Measurements from ENCODE around the gene TBC1D22A. TPM values are rescaled to one million over a fixed set of nuclear protein-coding genes. Genes with fewer than 3 reads are reported as not detected.

TBC1D22A gene
- total and polyA plus RNA-seq, 7 experiments from 2014 or later: 18.6 to 50.1 (median 39.3) TPM

DNA sequence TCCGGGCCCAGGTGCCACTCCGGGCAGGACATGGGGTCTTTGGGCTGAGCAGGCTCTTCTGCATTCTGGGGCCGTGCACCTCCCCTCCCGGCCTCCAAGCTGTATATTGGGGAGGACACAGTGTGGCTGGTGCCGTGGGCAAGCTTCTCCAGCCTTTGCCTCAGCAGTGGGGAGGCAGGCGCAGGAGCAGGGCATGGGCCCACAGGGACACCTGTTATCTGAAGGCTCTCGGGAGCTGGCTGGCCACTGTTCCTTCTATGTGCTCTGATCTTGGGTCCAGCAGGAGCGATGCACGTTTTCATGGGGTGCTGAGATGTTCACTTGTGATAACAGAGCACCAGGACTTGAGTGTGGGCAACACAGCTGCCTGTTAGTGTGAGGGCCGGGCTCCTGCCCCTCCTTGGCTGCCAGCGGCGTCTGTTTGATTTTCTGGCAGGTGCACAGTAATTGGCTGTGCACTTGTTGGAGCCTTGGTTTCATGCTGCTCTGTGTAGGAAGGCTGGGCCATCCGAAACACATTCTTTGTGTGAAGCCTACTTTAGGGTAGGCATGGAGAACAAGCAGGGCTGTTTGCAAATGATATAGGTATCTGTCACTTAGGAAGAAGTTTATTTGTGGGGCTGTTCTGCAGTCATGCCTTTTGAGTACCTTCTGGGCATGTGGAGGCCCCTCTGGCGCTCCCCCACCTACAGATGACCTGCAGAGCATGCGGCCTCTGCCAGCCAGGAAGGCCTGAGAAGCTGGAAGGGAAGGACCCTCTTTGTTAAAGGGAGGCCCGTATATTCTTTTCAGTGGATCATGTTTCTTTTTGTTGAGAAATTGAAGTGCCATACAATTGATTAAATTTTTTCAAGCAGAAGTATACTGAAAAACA lies 201.5 kb downstream of the TBC1D22A start:
- H3K27ac ChIP-seq (ENCODE audit: low read depth, low read length): no peak overlapping the region
- ATAC-seq (no peak), DNase-seq (no peak)
- Mint-ChIP-seq H3K9me3 (peaks cover 0 to 2% (median 0%) of the 10 kb centered on the region in 11 donors), H3K4me1 (peaks cover 3 to 31% (median 19%) of the 10 kb centered on the region in 7 donors), H3K4me3 (no peak overlapping the region), H3K36me3 (peaks cover 0 to 17% (median 0%) of the 10 kb centered on the region in 5 donors), H3K27me3 (no peaks in the 10 kb centered on the region), H3K27ac (peak overlapping the region in 1 of 9 donors; percentile 65)
- ChIA-PET POLR2A (no interaction called here), CTCF (no interaction called here)
- no peaks in the 10 kb centered on the region for H3K9me3 ChIP-seq (ENCODE audit: control insufficient read depth in 2 of 3, low read length in 3 of 3)
- H3K4me1 ChIP-seq (ENCODE audit: control insufficient read depth in 2 of 2, insufficient read depth in 2 of 2, low read length in 2 of 2): no peaks in the 10 kb centered on the region
- no peak overlapping the region for H3K4me3 ChIP-seq (ENCODE audit: low read length)
- no peaks in the 10 kb centered on the region for H3K27me3 ChIP-seq (ENCODE audit: control insufficient read depth in 2 of 2, insufficient read depth in 2 of 2, low read length in 2 of 2)
- intact Hi-C loops (cut with micrococcal nuclease): no loop called here
- H3K36me3 ChIP-seq (ENCODE audit: control insufficient read depth in 2 of 3, insufficient read depth in 3 of 3, low read length in 3 of 3): peaks cover 0 to 6% (median 0%) of the 10 kb centered on the region in 3 experiments

- H3K36me3 ChIP-seq (ENCODE audit: control insufficient read depth in 2 of 3, insufficient read depth in 3 of 3, low read length in 3 of 3): peaks cover 0 to 6% (median 0%) of the 10 kb centered on the region in 3 experiments
- H3K9me3 ChIP-seq (ENCODE audit: control insufficient read depth in 2 of 3, low read length in 3 of 3): no peaks in the 10 kb centered on the region
- peaks cover 0 to 2% (median 0%) of the 10 kb centered on the region in 11 donors for H3K9me3 Mint-ChIP-seq
- no peak for ATAC-seq
- intact Hi-C loops (cut with micrococcal nuclease): no loop called here
- no peak overlapping the region for H3K4me3 ChIP-seq (ENCODE audit: low read length)
- ChIA-PET CTCF (no interaction called here), POLR2A (no interaction called here)
- H3K27me3 ChIP-seq (ENCODE audit: control insufficient read depth in 2 of 2, insufficient read depth in 2 of 2, low read length in 2 of 2): no peaks in the 10 kb centered on the region
- no peak overlapping the region for H3K4me3 Mint-ChIP-seq
- H3K4me1 Mint-ChIP-seq: peaks cover 10 to 35% (median 27%) of the 10 kb centered on the region in 7 donors
- no peak overlapping the region for H3K27ac ChIP-seq (ENCODE audit: low read depth, low read length)
- no peak for DNase-seq
- peaks cover 0 to 17% (median 0%) of the 10 kb centered on the region in 5 donors for H3K36me3 Mint-ChIP-seq
- H3K27ac Mint-ChIP-seq: no peak overlapping the region
- H3K4me1 ChIP-seq (ENCODE audit: control insufficient read depth in 2 of 2, insufficient read depth in 2 of 2, low read length in 2 of 2): no peaks in the 10 kb centered on the region
- no peaks in the 10 kb centered on the region for H3K27me3 Mint-ChIP-seq
These were observed 202.5 kb downstream of the TBC1D22A start for GRCh38 chr22:46964773-46965550.

GRCh38 chr22:46965555-46966494 lies 203.4 kb downstream of the TBC1D22A start:
- Histone ChIP-seq H3K27me3 (ENCODE audit: control insufficient read depth in 2 of 2, insufficient read depth in 2 of 2, low read length in 2 of 2) (no peaks in the 10 kb centered on the region), H3K36me3 (ENCODE audit: control insufficient read depth in 2 of 3, insufficient read depth in 3 of 3, low read length in 3 of 3) (peaks cover 0 to 8% (median 0%) of the 10 kb centered on the region in 3 experiments), H3K4me1 (ENCODE audit: control insufficient read depth in 2 of 2, insufficient read depth in 2 of 2, low read length in 2 of 2) (no peaks in the 10 kb centered on the region), H3K4me3 (ENCODE audit: low read length) (no peak overlapping the region), H3K9me3 (ENCODE audit: control insufficient read depth in 2 of 3, low read length in 3 of 3) (no peaks in the 10 kb centered on the region), H3K27ac (ENCODE audit: low read depth, low read length) (no peak overlapping the region)
- DNase-seq: no peak
- H3K4me3 Mint-ChIP-seq: no peak overlapping the region
- intact Hi-C loops (cut with micrococcal nuclease): no loop called here
- H3K4me1 Mint-ChIP-seq: peaks cover 14 to 41% (median 32%) of the 10 kb centered on the region in 7 donors
- no peak for ATAC-seq
- H3K27me3 Mint-ChIP-seq: no peaks in the 10 kb centered on the region
- H3K36me3 Mint-ChIP-seq: peaks cover 0 to 21% (median 0%) of the 10 kb centered on the region in 5 donors
- H3K9me3 Mint-ChIP-seq: peaks cover 0 to 2% (median 0%) of the 10 kb centered on the region in 11 donors
- peak overlapping the region in 1 of 9 donors; percentile 1 for H3K27ac Mint-ChIP-seq
- ChIA-PET CTCF (no interaction called here), POLR2A (no interaction called here)

DNA sequence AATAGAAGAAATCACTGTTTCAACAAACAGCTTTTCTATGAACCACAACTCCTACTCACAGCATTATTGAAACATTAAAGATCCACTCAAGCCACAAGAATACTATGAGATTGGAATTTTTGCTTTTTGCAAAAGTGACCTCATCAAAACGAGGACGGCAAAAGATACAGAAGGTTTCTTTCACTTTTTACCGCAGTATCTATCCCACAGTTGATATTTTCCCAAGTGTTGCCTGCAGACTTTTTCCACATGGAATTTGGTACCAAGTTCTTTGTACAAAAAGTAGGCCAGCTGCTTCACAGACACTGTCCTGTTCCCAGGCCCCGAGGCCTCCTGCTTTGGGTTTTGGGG lies 204.0 kb downstream of the TBC1D22A start:
- no peak for ATAC-seq
- Histone ChIP-seq H3K27me3 (ENCODE audit: control insufficient read depth in 2 of 2, insufficient read depth in 2 of 2, low read length in 2 of 2) (no peaks in the 10 kb centered on the region), H3K4me1 (ENCODE audit: control insufficient read depth in 2 of 2, insufficient read depth in 2 of 2, low read length in 2 of 2) (no peaks in the 10 kb centered on the region), H3K36me3 (ENCODE audit: control insufficient read depth in 2 of 3, insufficient read depth in 3 of 3, low read length in 3 of 3) (peaks cover 0 to 6% (median 0%) of the 10 kb centered on the region in 3 experiments), H3K9me3 (ENCODE audit: control insufficient read depth in 2 of 3, low read length in 3 of 3) (no peaks in the 10 kb centered on the region), H3K27ac (ENCODE audit: low read depth, low read length) (no peak overlapping the region), H3K4me3 (ENCODE audit: low read length) (no peak overlapping the region)
- DNase-seq: no peak
- H3K4me1 Mint-ChIP-seq: peaks cover 14 to 37% (median 30%) of the 10 kb centered on the region in 7 donors
- H3K27ac Mint-ChIP-seq: no peak overlapping the region
- ChIA-PET CTCF (no interaction called here), POLR2A (no interaction called here)
- peaks cover 0 to 2% (median 0%) of the 10 kb centered on the region in 11 donors for H3K9me3 Mint-ChIP-seq
- H3K4me3 Mint-ChIP-seq: no peak overlapping the region
- H3K27me3 Mint-ChIP-seq: no peaks in the 10 kb centered on the region
- peaks cover 0 to 21% (median 0%) of the 10 kb centered on the region in 5 donors for H3K36me3 Mint-ChIP-seq
- intact Hi-C loops (cut with micrococcal nuclease): no loop called here

GRCh38 chr22:46966846-46967245 lies 204.4 kb downstream of the TBC1D22A start:
- H3K36me3 Mint-ChIP-seq: peaks cover 0 to 21% (median 0%) of the 10 kb centered on the region in 5 donors
- CTCF ChIA-PET: no interaction called here
- H3K27ac ChIP-seq (ENCODE audit: low read depth, low read length): no peak overlapping the region
- ATAC-seq: no peak
- no peaks in the 10 kb centered on the region for H3K27me3 Mint-ChIP-seq
- peaks cover 14 to 37% (median 28%) of the 10 kb centered on the region in 7 donors for H3K4me1 Mint-ChIP-seq
- no peak overlapping the region for H3K4me3 Mint-ChIP-seq
- POLR2A ChIA-PET: no interaction called here
- H3K9me3 Mint-ChIP-seq: peaks cover 0 to 2% (median 0%) of the 10 kb centered on the region in 11 donors
- no peaks in the 10 kb centered on the region for H3K27me3 ChIP-seq (ENCODE audit: control insufficient read depth in 2 of 2, insufficient read depth in 2 of 2, low read length in 2 of 2)
- peaks cover 0 to 4% (median 0%) of the 10 kb centered on the region in 3 experiments for H3K36me3 ChIP-seq (ENCODE audit: control insufficient read depth in 2 of 3, insufficient read depth in 3 of 3, low read length in 3 of 3)
- H3K27ac Mint-ChIP-seq: no peak overlapping the region
- H3K4me1 ChIP-seq (ENCODE audit: control insufficient read depth in 2 of 2, insufficient read depth in 2 of 2, low read length in 2 of 2): no peaks in the 10 kb centered on the region
- H3K9me3 ChIP-seq (ENCODE audit: control insufficient read depth in 2 of 3, low read length in 3 of 3): no peaks in the 10 kb centered on the region
- no peak overlapping the region for H3K4me3 ChIP-seq (ENCODE audit: low read length)
- intact Hi-C loops (cut with micrococcal nuclease): no loop called here
- DNase-seq: no peak

All from naive thymus-derived CD4-positive, alpha-beta T cell (primary cell).